HG03064 (cell line): ENCODE data around the gene CHMP5.
"Not testable (repeated sequence)": the region's sequence is repeated elsewhere in the genome, so short reads cannot be mapped to it uniquely, and the experiment has no call there.

ENCODE experiments used
- ATAC-seq: cut with Tn5 transposase; IDR thresholded peaks from one replicate; pipeline ENCODE4 v1.9.1; 2021; ENCODE audit warnings: low read depth; ENCODE audit not compliant: unreplicated experiment

The CHMP5 gene

GRCh38 chr9:33310748-33311147 is 45.9 kb downstream of the CHMP5 start:
- ATAC-seq, result no peak

- ATAC-seq, result no peak
These were observed 47.1 kb downstream of the CHMP5 start for GRCh38 chr9:33311953-33312352.

- ATAC-seq, result no peak
These were observed 50.5 kb downstream of the CHMP5 start for GRCh38 chr9:33315371-33315770.

GRCh38 chr9:33317136-33317535 is 52.3 kb downstream of the CHMP5 start:
- ATAC-seq, result not testable (repeated sequence)

GRCh38 chr9:33318225-33318624 is 53.4 kb downstream of the CHMP5 start:
- no peak for ATAC-seq

GRCh38 chr9:33318781-33319180 is 53.9 kb downstream of the CHMP5 start:
- no peak for ATAC-seq

GRCh38 chr9:33320230-33320567 is 55.4 kb downstream of the CHMP5 start:
- no peak for ATAC-seq

- no peak for ATAC-seq
These were observed 55.9 kb downstream of the CHMP5 start for GRCh38 chr9:33320568-33321261.

GRCh38 chr9:33329117-33329563 is 64.3 kb downstream of the CHMP5 start:
- no peak for ATAC-seq

- no peak for ATAC-seq
These were observed 65.1 kb downstream of the CHMP5 start for GRCh38 chr9:33329979-33330378.

- ATAC-seq, result no peak
These were observed 66.6 kb downstream of the CHMP5 start for GRCh38 chr9:33331377-33331891.
